ENCODE measurements around the gene PDGFD. TPM values are rescaled to one million over a fixed set of nuclear protein-coding genes. Genes with fewer than 3 reads are reported as not detected.

The PDGFD gene
- total and polyA plus RNA-seq, 8 donors = 9.9 to 52.1 (median 20.2) TPM

DNA sequence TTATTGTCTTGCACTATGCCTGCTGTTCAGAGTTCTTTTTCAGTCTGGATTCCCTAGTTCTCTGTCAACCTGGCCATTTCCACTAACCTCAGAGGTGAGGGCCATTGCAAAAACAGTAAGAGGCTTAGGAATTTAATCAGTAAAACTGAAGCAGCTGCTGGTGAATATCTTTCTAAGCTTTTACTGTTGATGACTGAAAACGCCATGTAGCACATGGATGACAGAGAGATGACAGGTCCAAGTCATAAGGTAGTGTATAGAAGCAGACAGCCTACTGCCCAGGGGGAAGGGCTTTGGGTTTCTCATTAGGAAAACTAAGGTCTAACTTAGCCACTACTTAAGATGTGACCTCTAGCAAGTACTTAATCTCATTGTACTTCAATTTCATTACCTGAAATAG lies 280.1 kb downstream of the PDGFD start:
- ATAC-seq (no peak), FAIRE-seq (no peak), DNase-seq (no peak)
- Histone ChIP-seq H3K27me3 (no peaks in the 10 kb centered on the region), H3K27ac (no peak overlapping the region), H3K4me3 (no peak overlapping the region), H3K9me3 (no peaks in the 10 kb centered on the region), H3K36me3 (no peaks in the 10 kb centered on the region), H3K4me1 (no peaks in the 10 kb centered on the region)
- TF ChIP-seq, protein P1, sequence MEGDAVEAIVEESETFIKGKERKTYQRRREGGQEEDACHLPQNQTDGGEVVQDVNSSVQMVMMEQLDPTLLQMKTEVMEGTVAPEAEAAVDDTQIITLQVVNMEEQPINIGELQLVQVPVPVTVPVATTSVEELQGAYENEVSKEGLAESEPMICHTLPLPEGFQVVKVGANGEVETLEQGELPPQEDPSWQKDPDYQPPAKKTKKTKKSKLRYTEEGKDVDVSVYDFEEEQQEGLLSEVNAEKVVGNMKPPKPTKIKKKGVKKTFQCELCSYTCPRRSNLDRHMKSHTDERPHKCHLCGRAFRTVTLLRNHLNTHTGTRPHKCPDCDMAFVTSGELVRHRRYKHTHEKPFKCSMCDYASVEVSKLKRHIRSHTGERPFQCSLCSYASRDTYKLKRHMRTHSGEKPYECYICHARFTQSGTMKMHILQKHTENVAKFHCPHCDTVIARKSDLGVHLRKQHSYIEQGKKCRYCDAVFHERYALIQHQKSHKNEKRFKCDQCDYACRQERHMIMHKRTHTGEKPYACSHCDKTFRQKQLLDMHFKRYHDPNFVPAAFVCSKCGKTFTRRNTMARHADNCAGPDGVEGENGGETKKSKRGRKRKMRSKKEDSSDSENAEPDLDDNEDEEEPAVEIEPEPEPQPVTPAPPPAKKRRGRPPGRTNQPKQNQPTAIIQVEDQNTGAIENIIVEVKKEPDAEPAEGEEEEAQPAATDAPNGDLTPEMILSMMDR (IDR thresholded peaks at IDR 0.05) = no peak
- intact Hi-C loops (cut with DNase I) = no loop called here
- 71% methylated on average over 1 of the region's 1 CpG for WGBS, 2 donors

DNA sequence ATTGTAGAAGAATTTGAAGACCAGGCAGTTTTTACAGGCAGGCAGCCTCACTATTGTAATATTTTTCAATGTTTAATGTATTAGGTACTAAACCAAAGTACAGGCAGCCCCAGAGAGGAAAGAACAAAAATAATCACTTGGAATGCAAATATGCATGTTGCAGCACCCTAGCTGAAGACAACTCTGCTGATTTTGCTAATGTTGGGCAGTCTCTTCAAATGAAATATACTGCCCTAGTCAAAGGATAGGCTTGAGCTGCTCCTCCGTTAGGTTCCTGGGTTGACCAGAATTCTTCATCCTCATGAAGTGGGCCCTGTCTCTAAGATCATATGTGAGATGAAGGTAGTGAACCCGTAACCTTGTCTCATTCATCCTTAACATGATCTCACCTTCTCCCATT lies 280.7 kb downstream of the PDGFD start:
- Histone ChIP-seq H3K27ac (no peak overlapping the region), H3K27me3 (no peaks in the 10 kb centered on the region), H3K4me1 (no peaks in the 10 kb centered on the region), H3K36me3 (no peaks in the 10 kb centered on the region), H3K9me3 (no peaks in the 10 kb centered on the region), H3K4me3 (no peak overlapping the region)
- FAIRE-seq (no peak), DNase-seq (no peak), ATAC-seq (no peak)
- intact Hi-C loops (cut with DNase I) = no loop called here
- 86 to 91% methylated on average over 2 of the region's 2 CpGs for WGBS, 2 donors
- TF ChIP-seq, protein P1 (IDR thresholded peaks at IDR 0.05) = no peak

DNA sequence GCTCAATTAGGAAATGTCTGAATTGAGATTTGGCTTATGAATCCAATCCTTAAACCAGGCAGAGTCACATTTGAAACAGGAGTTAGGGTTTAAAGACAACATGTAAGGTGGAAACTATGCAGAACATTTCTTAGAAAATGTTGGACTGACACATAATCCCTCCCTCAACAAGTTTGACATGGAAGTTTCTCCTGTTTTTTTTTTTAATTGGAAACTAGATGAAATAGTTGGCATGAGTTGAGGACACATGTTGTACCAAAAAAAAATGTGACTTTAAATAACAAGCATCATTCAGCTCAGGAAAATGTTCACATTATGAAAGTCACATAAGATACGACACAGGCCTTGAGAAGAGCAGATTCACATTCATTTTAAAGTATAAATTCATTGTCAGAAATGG lies 282.4 kb downstream of the PDGFD start:
- Histone ChIP-seq H3K4me1 (no peaks in the 10 kb centered on the region), H3K9me3 (no peaks in the 10 kb centered on the region), H3K36me3 (no peaks in the 10 kb centered on the region), H3K27me3 (no peaks in the 10 kb centered on the region), H3K4me3 (no peak overlapping the region), H3K27ac (no peak overlapping the region)
- DNase-seq (no peak), ATAC-seq (no peak), FAIRE-seq (no peak)
- 84 to 91% methylated on average over 1 of the region's 1 CpG for WGBS, 2 donors
- TF ChIP-seq, protein P1 (IDR thresholded peaks at IDR 0.05) = no peak
- intact Hi-C loops (cut with DNase I) = no loop called here

DNA sequence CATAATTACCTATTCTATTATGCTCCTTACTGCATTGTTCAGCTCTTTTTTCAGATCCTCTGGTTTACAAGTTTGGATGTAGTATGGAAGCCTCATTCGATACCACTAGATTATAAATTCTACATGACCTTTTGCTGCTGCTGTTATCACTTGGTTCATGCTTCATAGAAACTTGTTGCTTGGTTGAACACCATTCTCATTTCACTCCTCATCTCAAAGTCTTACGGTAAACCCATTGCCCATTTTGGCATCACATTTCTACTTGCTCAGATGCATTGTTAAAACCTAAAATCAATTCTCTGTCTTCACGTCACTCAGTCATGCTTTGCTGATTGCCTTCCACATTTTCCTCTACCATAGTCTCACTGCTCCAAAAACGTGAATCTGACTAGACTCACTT lies 283.0 kb downstream of the PDGFD start:
- ATAC-seq (no peak), DNase-seq (no peak), FAIRE-seq (no peak)
- Histone ChIP-seq H3K27ac (no peak overlapping the region), H3K36me3 (no peaks in the 10 kb centered on the region), H3K4me1 (no peaks in the 10 kb centered on the region), H3K9me3 (no peaks in the 10 kb centered on the region), H3K27me3 (no peaks in the 10 kb centered on the region), H3K4me3 (no peak overlapping the region)
- TF ChIP-seq, protein P1 (IDR thresholded peaks at IDR 0.05) = no peak
- intact Hi-C loops (cut with DNase I) = no loop called here
- WGBS, 2 donors = 84 to 93% methylated on average over 4 of the region's 4 CpGs

DNA sequence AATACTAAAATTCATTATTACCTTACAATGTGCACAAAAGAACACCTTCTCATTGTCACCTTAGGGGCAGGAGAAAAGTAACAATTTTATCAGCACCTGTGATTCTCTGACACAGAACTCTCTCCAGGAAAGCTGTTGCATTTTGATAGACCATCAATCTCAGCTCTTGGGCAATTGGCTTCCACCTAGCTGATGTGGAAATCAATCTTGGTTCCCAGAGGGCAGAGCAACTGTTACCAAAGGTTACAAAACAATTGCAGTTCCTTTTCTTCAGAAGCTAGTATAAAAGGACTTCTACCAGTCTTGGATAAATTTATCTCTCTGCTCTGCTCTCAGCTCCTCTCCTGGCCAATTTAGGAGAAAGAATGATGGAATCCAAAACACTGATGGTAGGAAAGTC lies 285.3 kb downstream of the PDGFD start:
- no peaks in the 10 kb centered on the region for H3K27me3 ChIP-seq
- no peak overlapping the region for H3K27ac ChIP-seq
- intact Hi-C loops (cut with DNase I) = no loop called here
- no peak for DNase-seq
- H3K4me3 ChIP-seq = no peak overlapping the region
- ATAC-seq = no peak
- TF ChIP-seq, protein P1 (IDR thresholded peaks at IDR 0.05) = no peak
- H3K4me1 ChIP-seq = no peaks in the 10 kb centered on the region
- H3K9me3 ChIP-seq = no peaks in the 10 kb centered on the region
- H3K36me3 ChIP-seq = no peaks in the 10 kb centered on the region
- no peak for FAIRE-seq
